ENCODE measurements around the gene IQCF2. TPM values are rescaled to one million over a fixed set of nuclear protein-coding genes. Genes with fewer than 3 reads are reported as not detected.

Gene IQCF2
- total and polyA plus RNA-seq, 8 donors, result not detected

DNA sequence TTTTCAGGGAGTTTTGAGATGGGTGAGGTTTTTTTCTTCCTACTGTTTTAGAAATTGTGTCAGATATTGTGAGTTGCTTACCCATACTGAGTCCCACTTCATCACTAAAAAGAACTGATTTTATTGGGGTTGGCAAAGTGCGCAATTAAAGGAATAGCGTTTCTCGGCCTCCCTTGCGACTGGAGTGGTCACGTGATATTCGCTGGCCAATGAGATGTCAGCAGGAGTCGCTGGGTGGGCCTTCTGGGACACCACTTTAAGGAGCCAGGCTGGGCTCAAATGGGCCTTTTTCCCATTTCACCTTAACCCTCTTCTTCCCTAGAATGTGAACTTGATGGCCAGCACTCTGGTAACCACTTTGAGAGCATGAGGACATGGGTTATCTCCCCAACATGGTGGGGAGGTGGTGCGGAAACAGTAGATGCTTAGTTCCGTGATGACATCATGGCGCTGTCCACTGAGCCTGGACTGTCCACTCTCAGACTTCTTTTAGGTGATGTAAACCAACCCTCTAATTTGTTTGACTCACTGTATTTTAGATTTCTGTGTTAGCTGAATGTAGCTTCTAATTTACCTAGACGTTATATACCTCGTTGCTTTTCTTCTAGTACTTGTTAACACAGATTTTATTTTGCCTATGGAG, 27.2 kb downstream of the IQCF2 start:
- intact Hi-C loops (cut with DNase I), result no loop called here
- TF ChIP-seq CTCF (IDR thresholded peaks at IDR 0.05), result no peak
- Histone ChIP-seq H3K27me3 (peaks cover 0 to 6% of the 10 kb centered on the region in 2 donors), H3K4me3 (no peak overlapping the region), H3K4me1 (no peaks in the 10 kb centered on the region), H3K27ac (no peak overlapping the region), H3K36me3 (no peaks in the 10 kb centered on the region), H3K9me3 (no peaks in the 10 kb centered on the region)
- DNase-seq (no peak), ATAC-seq (no peak)

DNA sequence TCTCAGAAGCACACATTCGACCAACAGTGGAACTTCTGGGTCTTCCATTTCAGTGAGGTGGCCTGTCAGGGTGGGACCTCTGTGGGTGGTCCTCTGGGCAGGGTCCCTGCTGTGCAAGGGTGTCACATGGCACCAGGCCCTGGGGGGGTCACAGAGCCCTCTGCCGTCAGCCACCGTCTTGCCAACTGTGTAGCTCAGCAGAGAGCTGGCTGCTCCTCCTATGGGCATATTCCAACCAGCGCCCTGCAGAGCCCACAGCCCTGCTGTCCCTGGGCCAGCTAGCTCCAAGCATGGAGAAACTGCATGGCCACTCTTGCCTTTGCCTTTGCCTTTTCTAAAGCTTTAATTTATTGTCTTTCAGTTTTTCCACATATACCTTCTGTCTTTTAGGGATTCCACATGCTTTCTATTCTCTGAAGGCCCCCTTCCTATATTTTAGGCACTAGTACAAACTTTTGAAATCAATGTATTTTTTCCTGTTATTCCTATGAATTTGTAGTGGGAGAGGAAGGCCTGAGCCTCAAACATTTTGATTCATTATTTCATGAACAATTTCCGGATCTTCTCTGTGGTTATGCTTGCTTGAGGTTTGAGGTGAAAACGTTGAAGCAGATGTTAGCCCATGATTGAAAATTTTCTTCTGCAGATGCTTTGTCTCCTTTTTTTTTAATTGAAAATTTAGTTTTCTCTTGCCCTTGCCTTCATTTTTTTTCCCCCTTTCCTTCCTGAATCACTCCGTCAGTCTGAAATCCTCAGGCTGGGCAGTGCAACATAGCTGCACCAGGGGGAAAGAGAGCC, 30.0 kb downstream of the IQCF2 start:
- ATAC-seq (no peak), DNase-seq (no peak)
- Histone ChIP-seq H3K36me3 (no peaks in the 10 kb centered on the region), H3K4me1 (no peaks in the 10 kb centered on the region), H3K27ac (no peak overlapping the region), H3K27me3 (peaks cover 0 to 6% of the 10 kb centered on the region in 2 donors), H3K9me3 (no peaks in the 10 kb centered on the region), H3K4me3 (no peak overlapping the region)
- intact Hi-C loops (cut with DNase I), result no loop called here
- no peak for TF ChIP-seq CTCF (IDR thresholded peaks at IDR 0.05)

DNA sequence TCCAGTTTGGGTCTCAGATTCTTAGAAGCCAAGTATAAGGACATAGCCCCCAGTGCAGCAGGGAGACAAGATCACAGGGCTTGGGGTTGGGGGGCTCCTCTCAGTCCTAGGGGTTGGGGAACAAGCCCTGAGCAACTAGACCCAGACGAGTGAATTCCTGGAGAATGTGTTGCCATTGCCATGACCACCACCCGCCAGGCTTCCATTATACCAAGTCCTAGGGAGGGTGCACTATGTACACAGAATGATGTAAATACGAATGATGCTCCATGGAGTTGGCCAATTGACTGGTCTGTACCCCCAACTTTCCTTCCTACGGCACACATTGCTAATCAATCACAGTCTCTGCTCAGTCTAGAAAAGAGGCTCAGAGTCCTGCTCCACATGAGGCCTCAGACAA, 33.0 kb downstream of the IQCF2 start:
- no peak for TF ChIP-seq CTCF (IDR thresholded peaks at IDR 0.05)

GRCh38 chr3:51894939-51895338, 33.5 kb downstream of the IQCF2 start:
- no peak for TF ChIP-seq CTCF (IDR thresholded peaks at IDR 0.05)
- H3K27me3 ChIP-seq, result peaks cover 0 to 24% of the 10 kb centered on the region in 2 donors
- no peaks in the 10 kb centered on the region for H3K4me1 ChIP-seq
- H3K9me3 ChIP-seq, result no peaks in the 10 kb centered on the region
- ATAC-seq (no peak), DNase-seq (no peak)
- no peaks in the 10 kb centered on the region for H3K36me3 ChIP-seq
- H3K27ac ChIP-seq, result no peak overlapping the region
- no peak overlapping the region for H3K4me3 ChIP-seq
- intact Hi-C loops (cut with DNase I), result no loop called here

More for the DNA sequence above, 33.0 kb downstream of the IQCF2 start:
- Histone ChIP-seq H3K27ac (no peak overlapping the region), H3K9me3 (no peaks in the 10 kb centered on the region), H3K27me3 (peaks cover 0 to 24% of the 10 kb centered on the region in 2 donors), H3K4me3 (no peak overlapping the region), H3K36me3 (no peaks in the 10 kb centered on the region), H3K4me1 (no peaks in the 10 kb centered on the region)
- intact Hi-C loops (cut with DNase I), result no loop called here
- DNase-seq (no peak), ATAC-seq (no peak)

DNA sequence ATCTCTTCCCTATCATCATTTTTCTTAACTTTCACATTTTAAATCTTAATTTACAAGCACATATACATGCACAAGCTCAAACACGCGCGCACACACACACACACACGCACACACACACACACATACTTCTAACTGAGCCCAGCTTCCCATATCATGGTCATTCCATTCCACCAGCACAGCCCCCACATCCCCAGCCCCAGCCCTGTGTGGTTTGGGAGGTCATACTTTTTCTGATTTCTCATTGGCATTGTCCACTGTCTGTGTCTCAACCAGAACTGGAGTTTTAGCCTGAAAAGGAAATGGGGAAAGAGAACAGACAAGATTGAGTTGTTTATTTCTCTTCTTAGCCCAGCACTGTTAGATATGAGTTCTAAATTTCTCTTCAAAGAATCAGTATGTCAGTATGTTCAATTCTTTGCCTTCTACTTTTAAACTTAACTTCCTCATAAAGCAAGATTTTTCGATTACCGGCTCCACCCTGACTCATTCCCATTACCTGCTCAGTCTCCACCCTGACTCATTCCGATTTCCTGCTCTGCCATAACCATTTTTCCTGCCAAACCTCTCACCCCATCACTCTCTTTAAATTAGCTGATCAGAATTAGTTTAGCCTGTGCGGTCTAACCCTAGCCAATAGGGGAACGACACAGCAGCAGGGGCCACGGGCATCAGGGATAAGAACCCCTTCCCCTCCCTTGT, 35.3 kb downstream of the IQCF2 start:
- Histone ChIP-seq H3K27me3 (peaks cover 0 to 24% of the 10 kb centered on the region in 2 donors), H3K4me1 (no peaks in the 10 kb centered on the region), H3K4me3 (no peak overlapping the region), H3K9me3 (no peaks in the 10 kb centered on the region), H3K36me3 (no peaks in the 10 kb centered on the region), H3K27ac (no peak overlapping the region)
- intact Hi-C loops (cut with DNase I), result no loop called here
- no peak for TF ChIP-seq CTCF (IDR thresholded peaks at IDR 0.05)
- DNase-seq (no peak), ATAC-seq (no peak)

Data from left lung (tissue), 10 donors.